HepG2 (cell line): ENCODE measurements around the gene EVI5.

Source experiments
- CTCF ChIP-seq: sonication (generic); formaldehyde crosslinking; IDR thresholded peaks from 2 replicates; pipeline ENCODE4 v1.5.0; 2020; ENCODE audit warnings: mild to moderate bottlenecking, missing genetic modification reagents, moderate library complexity
- EZH2 ChIP-seq: conservative IDR thresholded peaks from 2 replicates; pipeline ENCODE4 v1.6.1; 2012; ENCODE audit warnings: mild to moderate bottlenecking, low read depth, low read length, moderate library complexity
- FOXP4 ChIP-seq: sonication (generic); formaldehyde crosslinking; IDR thresholded peaks from 2 replicates; pipeline ENCODE4 v1.4.0; 2020; ENCODE audit warnings: missing genetic modification reagents
- NFIC ChIP-seq: IDR thresholded peaks from 2 replicates; pipeline ENCODE4 v1.6.1; 2012; ENCODE audit warnings: mild to moderate bottlenecking, low read length, inconsistent platforms
- ZKSCAN1 ChIP-seq: fragments of 150-350 bp; IDR thresholded peaks from 2 replicates; pipeline ENCODE4 v1.6.1; 2014; ENCODE audit warnings: low read length

GRCh38 chr1:92756537-92756936, 28.4 kb downstream of the EVI5 start:
- TF ChIP-seq EZH2 (no peak), CTCF (CRISPR knock-in tag) (no peak), FOXP4 (no peak), ZKSCAN1 (no peak), NFIC (no peak)
